CD14-positive monocyte (primary cell): ENCODE data around the gene ERC1. TPM values are rescaled to one million over a fixed set of nuclear protein-coding genes. Genes with fewer than 3 reads are reported as not detected.

Experiments
- DNase-seq, 3 donors: peaks; one replicate each; pipeline ENCODE4 v3.0.0-alpha.2; 2011 to 2022
- H2AFZ ChIP-seq: 2 replicates; pipeline ENCODE4 v1.6.0; 2012; ENCODE audit warnings: mild to moderate bottlenecking, low read depth, low read length, inconsistent platforms; ENCODE audit not compliant: insufficient read depth, poor library complexity, severe bottlenecking
- H3K27ac ChIP-seq, 2 donors: 1 replicate in 1 of 2; 2 replicates in 1 of 2; pipeline ENCODE4 v1.5.1; 2012 to 2013; ENCODE audit warnings: low read length in 2 of 2, control low read depth in 1 of 2, inconsistent platforms in 1 of 2, low read depth in 1 of 2, mild to moderate bottlenecking in 1 of 2
- H3K27me3 ChIP-seq, 2 donors: one replicate each; pipeline versions ENCODE4 v1.6.0 to v1.6.1; 2011 to 2013; ENCODE audit warnings: low read length in 2 of 2; ENCODE audit not compliant: control insufficient read depth in 2 of 2, insufficient read depth in 2 of 2
- H3K36me3 ChIP-seq, 2 donors: replicated peaks in 1 of 2; 1 replicate in 1 of 2; 2 replicates in 1 of 2; pipeline versions ENCODE4 v1.5.1 to v1.6.1; 2012 to 2013; ENCODE audit warnings: low read length in 2 of 2, control low read depth in 1 of 2, inconsistent platforms in 1 of 2, mild to moderate bottlenecking in 1 of 2; ENCODE audit not compliant: insufficient read depth in 2 of 2, control insufficient read depth in 1 of 2
- H3K4me1 ChIP-seq, 2 donors: 1 replicate in 1 of 2; 2 replicates in 1 of 2; pipeline versions ENCODE4 v1.5.1 to v1.6.1; 2012 to 2013; ENCODE audit warnings: low read length in 2 of 2, control low read depth in 1 of 2, inconsistent platforms in 1 of 2, mild to moderate bottlenecking in 1 of 2, moderate library complexity in 1 of 2; ENCODE audit not compliant: insufficient read depth in 2 of 2, control insufficient read depth in 1 of 2
- H3K4me2 ChIP-seq: replicated peaks from 2 replicates; pipeline ENCODE3; 2012; ENCODE audit warnings: low read length, moderate library complexity, mild to moderate bottlenecking; ENCODE audit not compliant: poor library complexity, severe bottlenecking; ENCODE audit errors: extremely low read depth
- H3K4me3 ChIP-seq, 3 experiments: fragments of 200-600 bp in 1 of 3; sonication (generic) in 1 of 3; replicated peaks in 1 of 3; 1 replicate in 2 of 3; 2 replicates in 1 of 3; pipeline ENCODE4 v1.5.1; 2011 to 2013; ENCODE audit warnings: low read length in 3 of 3, mild to moderate bottlenecking in 3 of 3, control low read depth in 2 of 3, low read depth in 2 of 3, inconsistent platforms in 1 of 3, moderate library complexity in 1 of 3
- H3K79me2 ChIP-seq: 2 replicates; pipeline ENCODE4 v1.6.0; 2012; ENCODE audit warnings: mild to moderate bottlenecking, control low read depth, inconsistent platforms, low read length, moderate library complexity; ENCODE audit not compliant: insufficient read depth
- H3K9ac ChIP-seq: 2 replicates; pipeline ENCODE4 v1.6.0; 2017; ENCODE audit warnings: low read length, mild to moderate bottlenecking; ENCODE audit not compliant: insufficient read depth, poor library complexity, severe bottlenecking
- H3K9me3 ChIP-seq, 2 donors: replicated peaks in 1 of 2; 1 replicate in 1 of 2; 2 replicates in 1 of 2; pipeline versions ENCODE4 v1.5.1 to v1.6.1; 2012 to 2013; ENCODE audit warnings: low read length in 2 of 2, control low read depth in 1 of 2; ENCODE audit not compliant: control insufficient read depth in 1 of 2, insufficient read depth in 1 of 2
- H4K20me1 ChIP-seq: 2 replicates; pipeline ENCODE4 v1.6.0; 2012; ENCODE audit warnings: mild to moderate bottlenecking, low read length, control low read depth, moderate library complexity; ENCODE audit not compliant: insufficient read depth
- H3K27ac Mint-ChIP-seq, 7 donors: one replicate each; pipeline ENCODE4 v1.8.0; 2020; ENCODE audit warnings: mild to moderate bottlenecking in 7 of 7, mixed read lengths in 7 of 7, moderate library complexity in 6 of 7, inconsistent platforms in 2 of 7
- H3K27me3 Mint-ChIP-seq, 3 donors: one replicate each; pipeline ENCODE4 v1.8.0; 2021 to 2022; ENCODE audit warnings: low read depth in 3 of 3, mild to moderate bottlenecking in 3 of 3, mixed read lengths in 3 of 3, moderate library complexity in 3 of 3, inconsistent platforms in 1 of 3
- H3K36me3 Mint-ChIP-seq, 2 donors: one replicate each; pipeline ENCODE4 v1.8.0; 2020; ENCODE audit warnings: mixed read lengths in 2 of 2, inconsistent platforms in 1 of 2, mild to moderate bottlenecking in 1 of 2
- H3K4me1 Mint-ChIP-seq: one replicate; pipeline ENCODE4 v1.8.0; 2020; ENCODE audit warnings: mild to moderate bottlenecking, mixed read lengths
- H3K4me3 Mint-ChIP-seq, 2 donors: one replicate each; pipeline ENCODE4 v1.8.0; 2020; ENCODE audit warnings: mild to moderate bottlenecking in 2 of 2, mixed read lengths in 2 of 2, moderate library complexity in 1 of 2
- H3K9me3 Mint-ChIP-seq, 7 donors: one replicate each; pipeline ENCODE4 v1.8.0; 2020 to 2022; ENCODE audit warnings: mixed read lengths in 7 of 7, mild to moderate bottlenecking in 6 of 7, moderate library complexity in 6 of 7, inconsistent platforms in 2 of 7
- WGBS: methylation state at CpG from one replicate; pipeline ENCODE4 v1.1.5; 2013; ENCODE audit warnings: missing lambda C conversion rate; ENCODE audit not compliant: insufficient coverage; 5-methylcytosine and 5-hydroxymethylcytosine counted together
- intact Hi-C, 2 donors: fragments of 100-400 bp; cut with micrococcal nuclease; formaldehyde crosslinking; loops; one replicate each; pipeline versions ENCODE4 v1.15.0 to v1.15.1; 2023
- polyA plus RNA-seq, 3 donors: library from polyadenylated mRNA; depleted of rRNA in 1 of 3; unstranded in 2 of 3; stranded (reverse) in 1 of 3; fragments of 300-500 nt in 2 of 3; fragments of >200 nt in 1 of 3; fragmentation: Illumina TruSeq in 2 of 3; gene quantifications; 1 replicate in 2 of 3; 2 replicates in 1 of 3; pipeline ENCODE4 v1.2.3, GENCODE V29; 2012 to 2021
- TF ChIP-seq, protein P1 (sequence below): fragments of 200-600 bp; IDR thresholded peaks from one replicate; pipeline ENCODE4 v1.8.0; 2022; ENCODE audit warnings: antibody characterized with exemption, mild to moderate bottlenecking

Gene ERC1
- polyA plus RNA-seq, 3 donors: 4.0 to 14.3 (median 5.1) TPM

GRCh38 chr12:1020389-1020788 is 29.4 kb downstream of the ERC1 start:
- H3K4me3 ChIP-seq: no peak overlapping the region
- intact Hi-C loops: no loop called here
- peaks cover 19% of the 10 kb centered on the region for H4K20me1 ChIP-seq
- peaks cover 25% of the 10 kb centered on the region for H3K79me2 ChIP-seq
- H3K27ac Mint-ChIP-seq: no peak overlapping the region
- no peak overlapping the region for H3K4me3 Mint-ChIP-seq
- no peaks in the 10 kb centered on the region for H3K27me3 ChIP-seq
- peaks cover 5 to 27% (median 13%) of the 10 kb centered on the region in 7 donors for H3K9me3 Mint-ChIP-seq
- peaks cover 4 to 11% of the 10 kb centered on the region in 2 donors for H3K9me3 ChIP-seq
- no peak overlapping the region for H3K4me2 ChIP-seq
- no peak overlapping the region for H2AFZ ChIP-seq
- peaks cover 2% of the 10 kb centered on the region for H3K4me1 Mint-ChIP-seq
- no peaks in the 10 kb centered on the region for H3K4me1 ChIP-seq
- TF ChIP-seq, protein P1, sequence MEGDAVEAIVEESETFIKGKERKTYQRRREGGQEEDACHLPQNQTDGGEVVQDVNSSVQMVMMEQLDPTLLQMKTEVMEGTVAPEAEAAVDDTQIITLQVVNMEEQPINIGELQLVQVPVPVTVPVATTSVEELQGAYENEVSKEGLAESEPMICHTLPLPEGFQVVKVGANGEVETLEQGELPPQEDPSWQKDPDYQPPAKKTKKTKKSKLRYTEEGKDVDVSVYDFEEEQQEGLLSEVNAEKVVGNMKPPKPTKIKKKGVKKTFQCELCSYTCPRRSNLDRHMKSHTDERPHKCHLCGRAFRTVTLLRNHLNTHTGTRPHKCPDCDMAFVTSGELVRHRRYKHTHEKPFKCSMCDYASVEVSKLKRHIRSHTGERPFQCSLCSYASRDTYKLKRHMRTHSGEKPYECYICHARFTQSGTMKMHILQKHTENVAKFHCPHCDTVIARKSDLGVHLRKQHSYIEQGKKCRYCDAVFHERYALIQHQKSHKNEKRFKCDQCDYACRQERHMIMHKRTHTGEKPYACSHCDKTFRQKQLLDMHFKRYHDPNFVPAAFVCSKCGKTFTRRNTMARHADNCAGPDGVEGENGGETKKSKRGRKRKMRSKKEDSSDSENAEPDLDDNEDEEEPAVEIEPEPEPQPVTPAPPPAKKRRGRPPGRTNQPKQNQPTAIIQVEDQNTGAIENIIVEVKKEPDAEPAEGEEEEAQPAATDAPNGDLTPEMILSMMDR: no peak
- no peak for DNase-seq
- H3K36me3 ChIP-seq: peaks cover 0 to 18% of the 10 kb centered on the region in 2 donors
- H3K36me3 Mint-ChIP-seq: peaks cover 19 to 41% of the 10 kb centered on the region in 2 donors
- H3K9ac ChIP-seq: no peak overlapping the region
- no peak overlapping the region for H3K27ac ChIP-seq
- no peaks in the 10 kb centered on the region for H3K27me3 Mint-ChIP-seq
- WGBS: 100% methylated on average over 1 of the region's 3 CpGs

DNA sequence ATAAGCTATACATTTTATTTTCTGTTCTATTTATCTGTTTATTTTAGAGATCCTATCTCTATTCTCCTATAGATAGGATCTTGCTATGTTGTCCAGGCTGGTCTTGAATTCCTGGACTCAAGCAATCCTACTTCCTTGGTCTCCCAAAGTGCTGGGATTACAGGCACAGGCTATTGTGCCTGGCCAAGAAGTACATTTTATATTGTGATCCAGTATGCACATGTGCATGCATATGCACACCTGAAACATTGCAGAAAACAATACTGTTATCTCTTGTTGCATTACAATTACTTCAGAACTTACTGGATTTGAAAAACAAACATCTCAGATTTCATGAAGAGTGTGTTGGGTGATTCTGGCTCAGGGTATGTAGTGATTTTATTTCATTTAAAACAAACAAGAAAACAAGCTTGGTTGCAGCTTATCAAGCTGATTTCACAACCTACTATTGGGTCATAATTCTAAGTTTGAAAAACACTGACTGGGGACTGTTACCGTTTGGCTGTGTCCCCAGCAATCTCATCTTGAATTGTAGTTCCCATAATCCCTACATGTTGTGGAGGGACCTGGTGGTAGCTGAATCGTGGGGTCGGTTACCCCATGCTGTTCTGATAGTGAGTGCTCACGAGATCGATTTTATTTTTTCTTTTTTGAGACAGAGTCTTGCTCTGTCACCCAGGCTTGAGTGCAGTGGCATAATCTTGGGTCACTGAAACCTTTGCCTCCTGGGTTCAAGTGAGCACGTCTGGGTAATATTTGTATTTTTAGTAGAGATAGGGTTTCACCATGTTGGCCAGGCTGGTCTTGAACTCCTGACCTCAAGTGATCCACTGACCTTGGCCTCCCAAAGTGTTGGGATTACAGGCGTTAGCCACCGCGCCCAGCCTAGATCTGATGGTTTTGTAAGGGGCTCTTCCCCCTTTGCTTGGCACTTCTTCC is 31.3 kb downstream of the ERC1 start:
- H3K4me2 ChIP-seq: no peak overlapping the region
- peaks cover 19% of the 10 kb centered on the region for H4K20me1 ChIP-seq
- H3K36me3 Mint-ChIP-seq: peaks cover 22 to 42% of the 10 kb centered on the region in 2 donors
- no peak overlapping the region for H3K27ac ChIP-seq
- no peak overlapping the region for H3K27ac Mint-ChIP-seq
- no peak overlapping the region for H3K4me3 Mint-ChIP-seq
- H3K27me3 Mint-ChIP-seq: no peaks in the 10 kb centered on the region
- no peak for DNase-seq
- peaks cover 4 to 11% of the 10 kb centered on the region in 2 donors for H3K9me3 ChIP-seq
- TF ChIP-seq, protein P1: no peak
- intact Hi-C loops: no loop called here
- H3K9ac ChIP-seq: no peak overlapping the region
- H3K4me1 Mint-ChIP-seq: peaks cover 2% of the 10 kb centered on the region
- no peak overlapping the region for H3K4me3 ChIP-seq
- H3K36me3 ChIP-seq: peaks cover 0 to 27% of the 10 kb centered on the region in 2 donors
- H3K79me2 ChIP-seq: peaks cover 28% of the 10 kb centered on the region
- H2AFZ ChIP-seq: no peak overlapping the region
- H3K9me3 Mint-ChIP-seq: peaks cover 5 to 29% (median 15%) of the 10 kb centered on the region in 7 donors
- no peaks in the 10 kb centered on the region for H3K27me3 ChIP-seq
- H3K4me1 ChIP-seq: no peaks in the 10 kb centered on the region
- WGBS: 100% methylated on average over 4 of the region's 9 CpGs
